Activated naive CD4-positive, alpha-beta T cell treated with anti-CD3 and anti-CD28 coated beads for 36 hours (primary cell): ENCODE measurements around the gene RAD51. TPM values are rescaled to one million over a fixed set of nuclear protein-coding genes. Genes with fewer than 3 reads are reported as not detected.

Source experiments
- CTCF ChIA-PET: fragments of 350-600 bp; sonication (Branson Sonifier 250); formaldehyde crosslinking; loops from one replicate; lab custom pipeline; 2021; ENCODE audit warnings: antibody characterized with exemption; lab: Charles Lee
- DNase-seq: peaks from one replicate; pipeline ENCODE4 v3.0.0-alpha.2; 2020
- H3K27ac Mint-ChIP-seq: one replicate; pipeline ENCODE4 v1.8.0; 2021; ENCODE audit warnings: mild to moderate bottlenecking, mixed read lengths
- H3K27me3 Mint-ChIP-seq: one replicate; pipeline ENCODE4 v1.8.0; 2021; ENCODE audit warnings: low read depth, mixed read lengths
- H3K36me3 Mint-ChIP-seq: one replicate; pipeline ENCODE4 v1.8.0; 2021; ENCODE audit warnings: low read depth, mixed read lengths
- H3K4me1 Mint-ChIP-seq: one replicate; pipeline ENCODE4 v1.8.0; 2021; ENCODE audit warnings: low read depth, mixed read lengths
- H3K4me3 Mint-ChIP-seq: one replicate; pipeline ENCODE4 v1.8.0; 2021; ENCODE audit warnings: mild to moderate bottlenecking, moderate library complexity, mixed read lengths
- H3K9me3 Mint-ChIP-seq: one replicate; pipeline ENCODE4 v1.8.0; 2021; ENCODE audit warnings: mixed read lengths
- intact Hi-C: fragments of 100-400 bp; cut with micrococcal nuclease; formaldehyde crosslinking; loops from one replicate; pipeline ENCODE4 v1.15.1; 2023
- total RNA-seq, 2 experiments: library from RNA; stranded (reverse); gene quantifications; one replicate each; pipeline ENCODE4 v1.2.3, GENCODE V29; 2021

The RAD51 gene
- total RNA-seq, 2 experiments from 2014 or later = 65.8 to 68.8 TPM

DNA sequence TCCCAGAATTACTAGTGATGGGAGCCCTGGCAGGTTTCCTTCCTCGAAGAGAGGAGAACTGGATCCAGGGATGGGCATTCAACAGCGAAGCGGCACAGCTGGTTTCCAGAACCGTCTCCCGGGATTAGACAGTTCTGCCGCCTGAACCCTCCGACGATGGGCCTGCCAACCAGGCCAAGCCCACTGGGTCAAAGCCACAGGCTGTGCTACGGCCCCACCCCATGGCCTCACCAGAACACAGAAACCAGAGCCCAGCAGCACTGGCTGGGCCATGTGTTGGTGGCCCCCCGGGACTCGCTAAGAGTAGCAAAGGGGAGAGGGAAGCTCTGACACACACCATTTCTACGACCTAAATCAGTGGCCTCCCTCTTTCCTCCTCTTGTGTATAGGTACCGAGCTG is 77.0 kb downstream of the RAD51 start:
- H3K4me1 Mint-ChIP-seq = peaks cover 32% of the 10 kb centered on the region
- peaks cover 15% of the 10 kb centered on the region for H3K36me3 Mint-ChIP-seq
- H3K27ac Mint-ChIP-seq = no peak overlapping the region
- no peaks in the 10 kb centered on the region for H3K27me3 Mint-ChIP-seq
- H3K9me3 Mint-ChIP-seq = no peaks in the 10 kb centered on the region
- DNase-seq = no peak
- intact Hi-C loops = no loop called here
- H3K4me3 Mint-ChIP-seq = no peak overlapping the region
- CTCF ChIA-PET = interaction anchor here (1.3 to 4.6 kb wide), 2 partner anchors 11 to 86 kb away, joined by 4 to 25 read pairs; no protein-coding TSS in a partner anchor

DNA sequence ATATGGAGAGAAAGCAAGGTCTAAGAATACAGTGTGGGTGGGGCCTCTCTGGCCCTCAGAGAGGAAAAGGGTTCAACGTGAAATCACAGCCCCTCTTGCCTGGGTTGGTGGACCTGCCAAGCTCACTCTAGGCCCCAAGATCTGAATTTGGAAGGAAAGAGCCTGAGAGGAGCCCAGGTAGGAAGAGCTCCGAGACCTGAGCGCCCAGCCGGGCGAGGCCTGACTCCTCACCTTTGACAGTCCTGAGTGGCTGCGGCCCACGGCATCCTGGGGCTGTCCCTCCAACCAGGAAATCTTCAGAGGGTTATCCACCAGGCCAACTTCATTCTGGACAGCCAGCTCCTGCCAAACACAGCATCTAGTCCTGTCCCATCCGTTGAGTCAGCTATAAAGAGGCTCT is 78.5 kb downstream of the RAD51 start:
- CTCF ChIA-PET = interaction anchor here (0.5 to 0.8 kb wide), 2 partner anchors 8 to 184 kb away, joined by 3 read pairs; no protein-coding TSS in a partner anchor
- Mint-ChIP-seq H3K4me3 (no peak overlapping the region), H3K27me3 (no peaks in the 10 kb centered on the region), H3K36me3 (peaks cover 15% of the 10 kb centered on the region), H3K4me1 (peaks cover 28% of the 10 kb centered on the region), H3K27ac (no peak overlapping the region), H3K9me3 (no peaks in the 10 kb centered on the region)
- no peak for DNase-seq
- intact Hi-C loops = no loop called here

DNA sequence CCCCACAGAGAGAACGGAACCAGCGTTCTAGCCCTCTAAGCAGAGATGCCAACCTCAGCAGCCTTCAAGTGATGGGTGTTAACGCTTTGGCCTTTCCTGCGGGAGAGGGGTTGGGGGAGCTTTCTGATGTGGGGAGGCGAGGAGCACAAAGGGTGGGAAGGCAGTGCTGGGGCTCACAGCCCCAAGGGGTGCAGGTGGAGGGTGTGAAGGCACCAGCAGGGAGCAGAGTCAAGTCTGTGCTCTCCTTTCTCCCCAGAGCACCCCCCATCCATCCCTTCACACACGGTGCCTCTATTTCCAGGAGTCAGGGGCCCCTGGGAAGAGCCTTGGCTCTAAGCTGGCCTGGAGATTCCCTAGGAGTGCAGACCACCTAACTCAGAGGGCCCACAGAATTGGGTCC is 78.9 kb downstream of the RAD51 start:
- Mint-ChIP-seq H3K4me1 (peaks cover 24% of the 10 kb centered on the region), H3K27me3 (no peaks in the 10 kb centered on the region), H3K4me3 (no peak overlapping the region), H3K27ac (no peak overlapping the region), H3K36me3 (peaks cover 15% of the 10 kb centered on the region), H3K9me3 (no peaks in the 10 kb centered on the region)
- DNase-seq = no peak
- CTCF ChIA-PET = interaction anchor here (0.8 kb wide), 1 partner anchor 9 kb away, joined by 3 read pairs; no protein-coding TSS in a partner anchor
- intact Hi-C loops = no loop called here

DNA sequence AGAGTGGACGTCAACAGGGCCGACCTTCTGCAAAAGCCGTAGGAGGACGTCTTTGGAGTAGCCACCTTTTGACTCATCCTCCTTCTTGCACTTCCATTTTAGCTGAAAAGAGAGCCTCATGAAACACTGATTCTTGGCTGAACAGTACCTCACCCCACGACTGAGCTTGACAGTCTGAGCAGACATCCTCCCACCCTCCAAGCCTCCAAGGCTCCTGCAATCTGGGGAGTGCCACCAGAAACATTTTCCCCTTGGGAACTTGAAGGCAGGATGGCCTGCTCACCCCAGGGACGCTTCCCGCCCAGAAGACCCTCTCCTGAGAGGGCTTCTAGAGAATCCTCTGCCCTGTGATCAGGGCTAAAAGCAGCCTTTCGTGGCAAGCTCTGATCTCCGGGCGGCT is 80.0 kb downstream of the RAD51 start:
- H3K36me3 Mint-ChIP-seq = peaks cover 18% of the 10 kb centered on the region
- peaks cover 13% of the 10 kb centered on the region for H3K4me1 Mint-ChIP-seq
- H3K27ac Mint-ChIP-seq = no peak overlapping the region
- no peak for DNase-seq
- H3K9me3 Mint-ChIP-seq = no peaks in the 10 kb centered on the region
- no peaks in the 10 kb centered on the region for H3K27me3 Mint-ChIP-seq
- intact Hi-C loops = no loop called here
- CTCF ChIA-PET = no interaction called here
- no peak overlapping the region for H3K4me3 Mint-ChIP-seq

DNA sequence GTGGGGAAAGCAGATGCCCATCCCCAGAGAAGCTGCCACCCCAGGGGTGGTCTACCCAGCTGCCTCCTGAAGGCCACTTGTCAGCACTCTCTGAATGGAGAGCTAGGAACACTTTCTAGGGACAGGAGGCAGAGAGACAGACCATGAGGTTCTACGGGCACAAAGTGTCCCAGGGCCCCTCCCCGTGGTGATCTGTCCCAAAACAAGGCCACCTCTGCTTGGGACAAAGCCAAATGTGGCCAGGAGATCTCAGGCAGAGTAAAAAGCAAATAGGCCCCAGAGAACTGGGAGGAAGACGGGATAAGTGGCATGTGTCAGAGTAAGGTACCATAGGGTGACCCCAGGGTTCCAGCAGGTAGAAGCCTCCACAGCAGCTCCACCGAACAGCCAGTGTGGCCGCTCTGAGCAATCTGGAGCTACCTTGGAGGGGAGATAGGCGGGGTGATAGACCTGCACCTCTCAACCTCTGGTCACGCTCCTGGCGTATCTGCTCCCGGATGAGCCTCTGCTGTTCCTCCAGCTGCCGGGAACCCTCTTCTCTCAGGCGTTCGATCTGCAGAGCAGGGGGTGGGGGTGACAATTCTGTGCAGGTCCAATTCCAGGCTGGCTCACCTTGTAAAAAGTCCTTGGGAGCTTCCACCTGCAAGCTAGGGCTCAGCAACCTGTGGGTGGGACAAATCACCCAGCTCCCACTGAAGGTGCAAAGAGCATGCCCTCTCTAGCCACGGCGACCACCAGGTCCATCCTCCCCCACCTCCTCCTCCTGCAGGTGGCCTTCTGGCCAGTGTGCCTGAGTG is 81.0 kb downstream of the RAD51 start:
- intact Hi-C loops = no loop called here
- H3K27ac Mint-ChIP-seq = no peak overlapping the region

DNA sequence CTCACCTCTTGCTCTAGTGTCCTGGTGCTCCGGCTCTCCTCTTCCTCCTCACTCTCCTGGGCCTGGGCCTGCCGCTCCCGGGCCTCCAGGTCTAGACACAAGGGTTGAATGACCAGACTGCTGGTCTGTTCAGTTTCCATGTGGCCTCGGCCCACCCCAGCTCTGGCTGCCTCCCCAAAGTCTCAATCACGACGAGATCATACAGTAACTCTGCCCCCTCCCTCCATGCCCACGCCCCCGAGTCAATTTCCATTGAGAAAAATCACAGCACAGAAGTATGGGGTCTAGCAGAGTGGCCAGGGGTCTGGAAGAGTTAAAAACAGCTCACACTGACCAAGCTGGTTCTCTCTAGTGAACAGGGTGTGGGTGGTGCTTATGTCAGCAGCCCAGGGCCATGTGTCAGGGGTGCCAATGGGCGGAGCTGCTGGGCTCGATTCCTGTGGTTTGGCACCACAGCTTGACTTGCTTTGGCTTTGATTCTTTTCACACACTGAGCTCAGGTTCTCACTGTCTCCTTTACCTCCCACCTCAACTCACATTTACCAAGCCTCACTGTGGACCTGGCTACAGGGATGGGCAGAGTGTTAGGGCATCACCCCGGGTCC is 81.7 kb downstream of the RAD51 start:
- intact Hi-C loops = no loop called here
- Mint-ChIP-seq H3K4me1 (peaks cover 5% of the 10 kb centered on the region), H3K4me3 (no peak overlapping the region), H3K27ac (peak overlapping the region; percentile 12), H3K9me3 (no peaks in the 10 kb centered on the region), H3K27me3 (no peaks in the 10 kb centered on the region), H3K36me3 (peaks cover 18% of the 10 kb centered on the region)
- no peak for DNase-seq
- CTCF ChIA-PET = interaction anchor here (0.5 to 1.8 kb wide), 2 partner anchors 9 to 30 kb away, joined by 3 to 7 read pairs; no protein-coding TSS in a partner anchor

More for the DNA sequence above, 81.0 kb downstream of the RAD51 start:
- no peaks in the 10 kb centered on the region for H3K27me3 Mint-ChIP-seq
- H3K36me3 Mint-ChIP-seq = peaks cover 18% of the 10 kb centered on the region
- CTCF ChIA-PET = interaction anchor here (0.5 to 1.8 kb wide), 2 partner anchors 10 to 29 kb away, joined by 3 to 7 read pairs; no protein-coding TSS in a partner anchor
- H3K4me1 Mint-ChIP-seq = peaks cover 6% of the 10 kb centered on the region
- DNase-seq = no peak
- no peaks in the 10 kb centered on the region for H3K9me3 Mint-ChIP-seq
- no peak overlapping the region for H3K4me3 Mint-ChIP-seq

Other genes starting within 250 kb of the RAD51 start
- 1 to 10 TPM; 4.4 to 4.6 TPM for gene CHST14, start 224.2 kb upstream of the RAD51 start, total RNA-seq
- gene CCDC32, start 130.1 kb upstream of the RAD51 start, total RNA-seq = 10 to 100 TPM; 25.4 to 25.8 TPM
- 10 to 100 TPM; 10.9 to 12.6 TPM for gene RPUSD2, start 125.9 kb upstream of the RAD51 start, total RNA-seq
- gene KNL1, start 100.9 kb upstream of the RAD51 start, total RNA-seq = 10 to 100 TPM; 31.0 to 32.7 TPM
- gene RMDN3, start 60.1 kb downstream of the RAD51 start, total RNA-seq = 10 to 100 TPM; 17.8 to 19.2 TPM
- gene GCHFR, start 68.9 kb downstream of the RAD51 start, total RNA-seq = 10 to 100 TPM; 28.1 to 32.7 TPM
- gene C15orf62, start 74.8 kb downstream of the RAD51 start, total RNA-seq = under 1 TPM; 0.10 to 0.33 TPM
- 10 to 100 TPM; 15.4 to 17.0 TPM for gene ZFYVE19, start 111.9 kb downstream of the RAD51 start, total RNA-seq
- gene DNAJC17, start 112.3 kb downstream of the RAD51 start, total RNA-seq = 10 to 100 TPM; 25.9 to 28.1 TPM
- gene PPP1R14D, start 133.5 kb downstream of the RAD51 start, total RNA-seq = not detected
- 1 to 10 TPM; 4.5 to 4.7 TPM for gene SPINT1, start 148.9 kb downstream of the RAD51 start, total RNA-seq
- under 1 TPM in 1 of 2 experiments, not detected in 1; 0.22 TPM for gene RHOV, start 179.1 kb downstream of the RAD51 start, total RNA-seq
- 1 to 10 TPM; 3.3 to 3.4 TPM for gene VPS18, start 199.3 kb downstream of the RAD51 start, total RNA-seq
- gene DLL4, start 234.2 kb downstream of the RAD51 start, total RNA-seq = under 1 TPM in 1 of 2 experiments, not detected in 1; 0.14 TPM